Measurements from ENCODE around the gene MYO9B.
"Not testable (repeated sequence)": the region's sequence is repeated elsewhere in the genome, so short reads cannot be mapped to it uniquely, and the experiment has no call there.

The MYO9B gene

GRCh38 chr19:17086120-17086519, 10.5 kb downstream of the MYO9B start:
- TF ChIP-seq CTCF (conservative IDR thresholded peaks at IDR 0.05; ENCODE audit: control insufficient read depth, insufficient read depth, low read depth, low read length), result no peak
- no peak overlapping the region for H3K4me3 ChIP-seq (ENCODE audit: control insufficient read depth, low read depth, low read length)
- no peak for DNase-seq (ENCODE audit: low read depth)

- H3K4me3 ChIP-seq (ENCODE audit: control insufficient read depth, low read depth, low read length), result no peak overlapping the region
- TF ChIP-seq CTCF (conservative IDR thresholded peaks at IDR 0.05; ENCODE audit: control insufficient read depth, insufficient read depth, low read depth, low read length), result no peak
These were observed 11.3 kb downstream of the MYO9B start for GRCh38 chr19:17086834-17087233.

GRCh38 chr19:17088552-17088951, 13.0 kb downstream of the MYO9B start:
- no peak for DNase-seq (ENCODE audit: low read depth)
- no peak for TF ChIP-seq CTCF (conservative IDR thresholded peaks at IDR 0.05; ENCODE audit: control insufficient read depth, insufficient read depth, low read depth, low read length)
- no peak overlapping the region for H3K4me3 ChIP-seq (ENCODE audit: control insufficient read depth, low read depth, low read length)

More at GRCh38 chr19:17086834-17087233, 11.3 kb downstream of the MYO9B start:
- no peak for DNase-seq (ENCODE audit: low read depth)

GRCh38 chr19:17090583-17090982, 15.0 kb downstream of the MYO9B start:
- H3K4me3 ChIP-seq (ENCODE audit: control insufficient read depth, low read depth, low read length), result no peak overlapping the region
- no peak for TF ChIP-seq CTCF (conservative IDR thresholded peaks at IDR 0.05; ENCODE audit: control insufficient read depth, insufficient read depth, low read depth, low read length)
- peak; percentile 58 for DNase-seq (ENCODE audit: low read depth)

- no peak for DNase-seq (ENCODE audit: low read depth)
- no peak overlapping the region for H3K4me3 ChIP-seq (ENCODE audit: control insufficient read depth, low read depth, low read length)
- no peak for TF ChIP-seq CTCF (conservative IDR thresholded peaks at IDR 0.05; ENCODE audit: control insufficient read depth, insufficient read depth, low read depth, low read length)
These were observed 16.3 kb downstream of the MYO9B start for GRCh38 chr19:17091758-17092333.

- no peak overlapping the region for H3K4me3 ChIP-seq (ENCODE audit: control insufficient read depth, low read depth, low read length)
- TF ChIP-seq CTCF (conservative IDR thresholded peaks at IDR 0.05; ENCODE audit: control insufficient read depth, insufficient read depth, low read depth, low read length), result no peak
- DNase-seq (ENCODE audit: low read depth), result no peak
These were observed 17.1 kb downstream of the MYO9B start for GRCh38 chr19:17092696-17093095.

- H3K4me3 ChIP-seq (ENCODE audit: control insufficient read depth, low read depth, low read length); DNase-seq (ENCODE audit: low read depth): not testable (repeated sequence)
These were observed 19.1 kb downstream of the MYO9B start for GRCh38 chr19:17094694-17095093.
